ENCODE results near the gene SET.

Gene SET

GRCh38 chr9:128690684-128691034, 1.6 kb downstream of the SET start:
- TF ChIP-seq NFIC (IDR thresholded peaks at IDR 0.05) (no peak), ZBTB7A (IDR thresholded peaks at IDR 0.05; ENCODE audit: low read depth) (no peak), EGR1 (IDR thresholded peaks at IDR 0.05) (no peak), TCF12 (IDR thresholded peaks at IDR 0.05; ENCODE audit: low read depth) (no peak), MAX (IDR thresholded peaks at IDR 0.05) (no peak), EP300 (IDR thresholded peaks at IDR 0.05; ENCODE audit: borderline replicate concordance) (no peak), USF1 (IDR thresholded peaks at IDR 0.05) (no peak), TEAD4 (IDR thresholded peaks at IDR 0.05) (no peak), RAD21 (IDR thresholded peaks at IDR 0.05; ENCODE audit: low read depth) (no peak), REST (IDR thresholded peaks at IDR 0.05; ENCODE audit: low read depth) (no peak), CREB1 (IDR thresholded peaks at IDR 0.05; ENCODE audit: low read depth) (no peak), FOXM1 (IDR thresholded peaks at IDR 0.05; ENCODE audit: borderline replicate concordance, low read depth) (no peak), YY1 (IDR thresholded peaks at IDR 0.05; ENCODE audit: low read depth) (no peak), TAF1 (IDR thresholded peaks at IDR 0.05; ENCODE audit: low read depth) (no peak), CEBPB (IDR thresholded peaks at IDR 0.05) (no peak)

GRCh38 chr9:128694344-128694743, 5.3 kb downstream of the SET start:
- TF ChIP-seq CEBPB (IDR thresholded peaks at IDR 0.05) (no peak), NFIC (IDR thresholded peaks at IDR 0.05) (no peak), EP300 (IDR thresholded peaks at IDR 0.05; ENCODE audit: borderline replicate concordance) (no peak), EGR1 (IDR thresholded peaks at IDR 0.05) (no peak), TCF12 (IDR thresholded peaks at IDR 0.05; ENCODE audit: low read depth) (no peak), ZBTB7A (IDR thresholded peaks at IDR 0.05; ENCODE audit: low read depth) (no peak), YY1 (IDR thresholded peaks at IDR 0.05; ENCODE audit: low read depth) (no peak), RAD21 (IDR thresholded peaks at IDR 0.05; ENCODE audit: low read depth) (no peak), CREB1 (IDR thresholded peaks at IDR 0.05; ENCODE audit: low read depth) (no peak), TEAD4 (IDR thresholded peaks at IDR 0.05) (no peak), MAX (IDR thresholded peaks at IDR 0.05) (no peak), TAF1 (IDR thresholded peaks at IDR 0.05; ENCODE audit: low read depth) (no peak), USF1 (IDR thresholded peaks at IDR 0.05) (no peak), FOXM1 (IDR thresholded peaks at IDR 0.05; ENCODE audit: borderline replicate concordance, low read depth) (no peak), REST (IDR thresholded peaks at IDR 0.05; ENCODE audit: low read depth) (no peak)

- no peak for TF ChIP-seq EP300 (IDR thresholded peaks at IDR 0.05; ENCODE audit: borderline replicate concordance)
- TF ChIP-seq TCF12 (IDR thresholded peaks at IDR 0.05; ENCODE audit: low read depth): no peak
- TF ChIP-seq TAF1 (IDR thresholded peaks at IDR 0.05; ENCODE audit: low read depth): no peak
Observed at GRCh38 chr9:128696923-128697707, 8.1 kb downstream of the SET start.

GRCh38 chr9:128701227-128701854, 12.3 kb downstream of the SET start:
- TF ChIP-seq FOXM1 (IDR thresholded peaks at IDR 0.05; ENCODE audit: borderline replicate concordance, low read depth) (no peak), TEAD4 (IDR thresholded peaks at IDR 0.05) (no peak), NFIC (IDR thresholded peaks at IDR 0.05) (no peak), USF1 (IDR thresholded peaks at IDR 0.05) (no peak), YY1 (IDR thresholded peaks at IDR 0.05; ENCODE audit: low read depth) (no peak), EP300 (IDR thresholded peaks at IDR 0.05; ENCODE audit: borderline replicate concordance) (no peak), CEBPB (IDR thresholded peaks at IDR 0.05) (no peak), EGR1 (IDR thresholded peaks at IDR 0.05) (no peak), ZBTB7A (IDR thresholded peaks at IDR 0.05; ENCODE audit: low read depth) (no peak), MAX (IDR thresholded peaks at IDR 0.05) (no peak)
